ENCODE results near the gene ZFAND2A.
A peak's percentile ranks its signal among the peaks of the same experiment; 100 is the strongest.
"Not testable (repeated sequence)": the region's sequence is repeated elsewhere in the genome, so short reads cannot be mapped to it uniquely, and the experiment has no call there.

ZFAND2A gene

GRCh38 chr7:1121886-1122831 is 37.8 kb downstream of the ZFAND2A start:
- DNase-seq = no peak

GRCh38 chr7:1121476-1121875 is 38.5 kb downstream of the ZFAND2A start:
- no peak for DNase-seq

- DNase-seq = no peak
These were observed 39.2 kb downstream of the ZFAND2A start for GRCh38 chr7:1120791-1121190.

- DNase-seq = no peak
These were observed 40.8 kb downstream of the ZFAND2A start for GRCh38 chr7:1119201-1119600.

GRCh38 chr7:1117321-1117928 is 42.6 kb downstream of the ZFAND2A start:
- DNase-seq = no peak

- not testable (repeated sequence) for DNase-seq
These were observed 43.5 kb downstream of the ZFAND2A start for GRCh38 chr7:1116383-1117008.

GRCh38 chr7:1115171-1116045 is 44.6 kb downstream of the ZFAND2A start:
- not testable (repeated sequence) for DNase-seq

GRCh38 chr7:1114505-1114904 is 45.5 kb downstream of the ZFAND2A start:
- no peak for DNase-seq

GRCh38 chr7:1114088-1114487 is 45.9 kb downstream of the ZFAND2A start:
- no peak for DNase-seq

- DNase-seq = no peak
These were observed 46.5 kb downstream of the ZFAND2A start for GRCh38 chr7:1113548-1113885.

- DNase-seq = no peak
These were observed 47.1 kb downstream of the ZFAND2A start for GRCh38 chr7:1112625-1113547.

GRCh38 chr7:1112109-1112508 is 47.9 kb downstream of the ZFAND2A start:
- no peak for DNase-seq

GRCh38 chr7:1111156-1111555 is 48.8 kb downstream of the ZFAND2A start:
- DNase-seq = no peak

GRCh38 chr7:1110358-1110757 is 49.6 kb downstream of the ZFAND2A start:
- no peak for DNase-seq

- DNase-seq = no peak
These were observed 50.2 kb downstream of the ZFAND2A start for GRCh38 chr7:1109581-1110310.

GRCh38 chr7:1108264-1108920 is 51.6 kb downstream of the ZFAND2A start:
- DNase-seq = no peak

GRCh38 chr7:1106793-1107421 is 53.1 kb downstream of the ZFAND2A start:
- DNase-seq = peak in 1 of 2 experiments; percentile 46

GRCh38 chr7:1106063-1106792 is 53.8 kb downstream of the ZFAND2A start:
- peak; percentile 46 to 73 for DNase-seq

GRCh38 chr7:1105189-1105588 is 54.8 kb downstream of the ZFAND2A start:
- no peak for DNase-seq

Measured in SHP77 (cell line).